Fibroblast of the conjunctiva (primary cell): ENCODE measurements around the gene VAPA.

ENCODE experiments used
- DNase-seq: peaks from one replicate; pipeline ENCODE4 v3.0.0-alpha.2; 2010; ENCODE audit warnings: low read depth

The VAPA gene

GRCh38 chr18:9941103-9941502 is 27.3 kb downstream of the VAPA start:
- no peak for DNase-seq

DNA sequence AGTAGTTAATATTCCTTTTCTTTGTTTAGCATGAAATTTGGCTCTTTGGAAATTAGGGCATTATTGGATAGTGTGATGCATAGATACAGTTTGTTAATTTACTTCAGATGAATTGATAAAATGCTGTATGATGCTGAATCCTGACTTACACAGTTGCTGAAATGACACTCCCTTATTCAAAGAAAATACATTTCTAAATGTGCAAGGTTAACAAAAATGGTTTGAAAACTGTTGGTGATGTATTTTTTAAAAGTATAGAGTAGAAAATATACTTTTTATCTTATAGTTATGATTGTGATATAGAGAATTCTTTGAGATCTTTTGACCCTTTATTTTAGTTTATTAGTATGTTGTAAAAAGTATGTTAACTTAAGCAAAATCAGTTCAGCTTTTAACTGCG is 27.8 kb downstream of the VAPA start:
- DNase-seq, result no peak

GRCh38 chr18:9943311-9943710 is 29.5 kb downstream of the VAPA start:
- no peak for DNase-seq

GRCh38 chr18:9944805-9945204 is 31.0 kb downstream of the VAPA start:
- DNase-seq, result no peak

- no peak for DNase-seq
Observed at GRCh38 chr18:9946831-9947230, 33.0 kb downstream of the VAPA start.

DNA sequence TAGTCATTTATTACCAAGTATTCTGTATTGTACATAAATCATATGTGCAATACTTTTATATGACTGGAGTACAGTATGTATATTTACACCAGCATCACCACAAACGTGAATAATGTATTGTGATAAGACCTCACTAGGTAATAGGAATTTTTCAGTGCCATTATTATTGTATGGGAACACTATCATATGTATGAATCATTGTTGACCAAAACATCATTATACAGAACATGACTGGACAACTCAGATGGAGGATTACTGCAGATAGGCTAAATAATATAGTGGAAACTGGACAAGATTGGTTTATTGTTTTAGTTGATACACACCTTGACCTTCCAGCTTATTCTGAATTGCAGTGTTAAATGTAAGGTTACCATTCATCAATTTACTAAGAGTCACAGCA is 33.4 kb downstream of the VAPA start:
- no peak for DNase-seq

DNA sequence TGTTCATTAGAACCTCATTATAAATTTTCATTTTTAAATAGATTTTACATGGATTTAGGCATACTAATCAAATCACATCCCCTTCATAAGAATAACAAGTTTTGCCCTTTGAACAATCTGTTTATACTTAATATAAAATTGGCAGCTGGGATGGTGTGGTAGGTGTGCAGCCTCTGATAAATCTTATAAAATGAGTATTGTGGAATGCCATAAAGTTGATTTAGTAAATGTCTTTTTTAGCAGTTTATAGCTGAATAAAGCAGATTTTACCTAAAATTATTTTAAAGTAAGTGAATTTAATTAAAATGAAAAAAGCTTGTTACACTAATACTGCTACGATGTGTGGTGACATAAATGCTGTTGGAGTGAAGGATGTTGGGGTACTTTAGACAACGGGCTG is 35.5 kb downstream of the VAPA start:
- DNase-seq, result no peak

DNA sequence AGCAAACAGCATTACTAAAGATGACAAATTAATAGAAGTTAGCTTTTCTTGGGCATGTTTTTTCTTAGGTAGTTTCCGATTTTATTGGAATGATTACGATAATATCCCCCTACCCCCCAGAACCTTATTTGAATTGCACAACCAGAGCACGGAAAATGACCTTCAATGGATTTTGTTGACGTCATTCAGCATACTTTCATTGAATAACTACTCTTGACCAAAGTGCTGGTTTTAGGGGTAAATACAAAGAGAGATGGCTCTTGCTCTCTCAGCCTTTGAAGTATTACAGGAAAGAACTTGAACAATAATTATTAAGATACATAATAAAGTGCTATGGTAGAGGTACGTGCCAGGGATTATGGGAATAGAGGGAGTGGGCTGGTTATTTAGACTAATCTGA is 36.0 kb downstream of the VAPA start:
- DNase-seq, result no peak

- DNase-seq, result no peak
Observed at GRCh38 chr18:9950289-9951016, 36.6 kb downstream of the VAPA start.

DNA sequence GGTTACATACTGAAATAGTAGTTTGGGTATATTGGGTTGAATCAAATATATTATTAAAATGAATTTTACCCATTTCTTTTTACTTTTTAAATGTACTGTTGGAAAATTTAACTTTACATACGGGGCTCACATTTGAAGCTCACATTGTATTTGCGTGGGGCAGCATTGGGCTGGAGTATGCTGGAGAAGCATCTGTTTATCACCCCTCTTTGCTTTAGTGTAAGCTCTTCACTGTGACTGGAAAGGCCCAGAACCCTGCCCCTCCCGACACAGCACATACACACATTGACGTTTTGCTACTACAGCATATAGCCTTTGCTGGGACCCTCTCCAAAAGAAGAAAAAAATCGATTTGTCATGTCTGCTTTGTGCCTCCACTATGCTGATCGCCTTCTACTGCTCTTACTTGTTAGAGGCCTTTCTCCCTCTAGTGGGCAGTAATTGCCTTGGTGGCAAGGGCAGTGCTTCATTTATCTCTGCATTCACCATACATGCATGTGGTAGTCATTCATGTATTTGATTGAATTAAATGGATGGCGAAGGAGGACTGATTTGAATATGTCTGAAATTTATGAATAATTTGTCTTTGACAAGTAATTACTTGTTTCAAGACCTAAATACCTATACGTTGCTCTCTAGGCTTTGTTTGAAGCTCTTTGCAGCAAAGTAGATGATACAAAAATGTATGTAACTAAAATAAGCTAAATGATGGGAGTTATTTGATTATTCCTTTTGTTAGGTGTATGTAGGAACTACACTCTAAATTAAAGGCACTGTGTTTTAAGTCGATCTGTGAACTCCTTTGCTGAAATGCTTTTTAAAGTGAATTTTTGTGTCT is 37.4 kb downstream of the VAPA start:
- DNase-seq, result peak; percentile 70

DNA sequence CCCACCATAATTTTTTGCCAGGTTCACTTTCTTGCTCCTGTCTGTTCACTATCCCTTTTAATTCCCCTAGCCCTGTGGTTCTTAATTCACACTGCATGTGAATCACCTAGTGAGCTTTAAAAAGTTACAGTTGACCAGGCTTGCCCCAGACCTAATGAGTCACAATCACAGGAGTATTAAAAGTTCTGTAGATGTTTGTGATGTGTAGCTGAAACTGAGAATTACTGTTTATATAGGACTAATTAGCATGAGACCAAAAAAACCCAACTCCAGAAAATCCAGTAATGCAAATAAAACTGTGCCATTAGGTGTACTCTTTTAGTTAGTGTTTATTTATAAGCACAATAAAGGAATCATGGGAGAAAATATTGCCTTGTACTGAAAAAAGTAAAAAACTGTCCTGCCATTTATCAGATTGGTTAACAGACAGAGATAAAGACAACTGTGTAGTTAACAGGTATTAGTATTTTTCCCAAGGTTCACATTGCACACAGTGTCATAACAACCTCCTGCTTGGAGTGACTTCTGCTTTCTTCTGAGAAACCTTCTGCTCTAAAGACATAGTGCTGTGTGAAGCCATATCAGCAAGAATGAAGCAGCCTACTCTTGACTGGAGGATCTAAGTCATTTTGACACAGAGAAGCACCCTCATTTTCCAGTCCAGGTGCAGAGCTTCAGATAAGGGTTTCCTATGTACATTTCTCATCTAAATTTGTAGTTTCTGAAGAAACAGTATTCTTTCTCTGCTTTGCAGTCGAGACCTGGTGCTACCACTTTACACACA is 39.0 kb downstream of the VAPA start:
- DNase-seq, result no peak

DNA sequence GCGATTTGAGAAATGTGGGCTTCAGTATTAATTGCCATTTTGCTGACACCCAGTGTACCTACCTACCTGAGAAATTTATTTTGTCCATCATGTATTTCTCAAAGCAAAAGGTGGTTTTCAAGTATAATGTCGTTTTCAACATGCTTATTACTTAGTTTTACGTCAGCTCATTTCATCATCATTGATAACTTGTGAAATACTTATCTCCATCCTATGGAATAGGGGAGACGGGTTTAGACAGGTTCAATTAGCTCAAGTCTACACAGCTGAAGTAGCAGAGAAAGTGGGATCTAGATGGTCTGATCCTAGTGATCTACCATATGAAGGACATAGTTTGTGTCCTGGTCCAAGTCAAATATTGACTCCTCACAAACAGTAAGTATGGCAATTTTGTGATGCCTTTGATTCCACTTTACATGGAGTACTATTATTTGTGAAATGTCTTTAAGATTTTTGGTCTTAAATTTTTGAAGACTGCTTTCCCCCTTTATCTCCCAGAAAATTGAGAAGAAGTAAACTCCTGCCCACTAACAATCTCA is 45.1 kb downstream of the VAPA start:
- no peak for DNase-seq

GRCh38 chr18:9959564-9959963 is 45.7 kb downstream of the VAPA start:
- no peak for DNase-seq

- DNase-seq, result no peak
Observed at GRCh38 chr18:9960258-9960904, 46.6 kb downstream of the VAPA start.

DNA sequence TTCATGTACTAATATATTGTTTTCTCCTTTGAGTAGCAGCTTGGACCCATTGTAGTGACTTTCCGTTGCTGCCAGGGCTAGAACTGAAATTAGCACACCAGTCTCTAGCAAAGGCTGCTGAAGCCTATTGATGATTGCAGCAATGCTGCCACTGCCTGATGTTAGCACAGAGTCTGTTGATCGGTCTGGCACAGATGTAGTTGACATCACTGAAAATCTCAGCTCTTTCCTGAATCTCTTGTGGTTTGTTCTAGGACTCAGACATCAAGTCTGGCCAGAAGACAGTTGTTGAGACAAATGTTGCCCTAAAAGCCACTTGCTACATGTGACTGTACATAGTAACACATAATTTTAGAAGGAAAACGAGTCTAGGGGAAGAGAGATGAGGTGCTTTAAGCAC is 47.2 kb downstream of the VAPA start:
- DNase-seq, result peak; percentile 12

DNA sequence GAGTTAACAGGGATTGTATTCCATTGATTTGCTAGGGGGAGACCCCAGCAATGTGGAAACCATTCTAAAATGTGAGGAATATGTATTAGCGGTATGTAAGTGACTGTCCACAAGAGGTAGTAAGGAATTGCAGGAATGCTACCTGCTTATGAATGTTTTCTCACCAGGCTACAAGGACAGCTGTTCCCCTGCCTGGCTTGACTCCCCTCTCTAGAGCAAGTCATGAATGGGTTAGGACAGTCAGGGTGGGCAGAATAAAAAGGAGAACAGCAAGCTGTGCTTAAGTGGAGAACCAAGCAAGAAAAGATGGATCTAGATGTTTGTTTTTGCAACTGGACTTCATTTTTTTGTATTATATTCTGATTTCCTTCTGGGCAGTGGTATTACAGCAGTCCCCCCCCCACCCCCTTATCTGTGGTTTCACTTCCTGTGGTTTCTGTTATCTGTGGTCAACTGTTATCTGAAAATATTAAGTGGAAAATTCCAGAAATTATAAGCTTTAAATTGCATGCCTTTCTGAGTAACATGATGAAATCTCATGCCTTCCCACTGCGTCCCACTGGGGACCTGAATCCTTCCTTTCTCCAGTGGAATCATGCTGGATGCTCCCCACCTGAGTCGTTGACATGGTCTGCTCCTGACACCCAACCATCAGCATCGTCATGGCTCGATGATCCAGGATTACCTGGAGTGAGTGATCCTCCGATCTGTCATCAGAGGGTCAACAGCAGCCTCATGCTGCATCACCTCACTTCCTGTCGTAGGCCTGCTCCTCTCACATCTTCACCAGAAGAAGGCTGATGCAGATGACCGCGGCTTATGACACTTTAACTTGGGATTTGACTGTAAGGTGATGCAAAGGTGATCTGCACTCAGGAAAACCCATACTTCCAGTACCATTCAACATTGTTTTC is 52.2 kb downstream of the VAPA start:
- no peak for DNase-seq

GRCh38 chr18:9968081-9968848 is 54.4 kb downstream of the VAPA start:
- no peak for DNase-seq

DNA sequence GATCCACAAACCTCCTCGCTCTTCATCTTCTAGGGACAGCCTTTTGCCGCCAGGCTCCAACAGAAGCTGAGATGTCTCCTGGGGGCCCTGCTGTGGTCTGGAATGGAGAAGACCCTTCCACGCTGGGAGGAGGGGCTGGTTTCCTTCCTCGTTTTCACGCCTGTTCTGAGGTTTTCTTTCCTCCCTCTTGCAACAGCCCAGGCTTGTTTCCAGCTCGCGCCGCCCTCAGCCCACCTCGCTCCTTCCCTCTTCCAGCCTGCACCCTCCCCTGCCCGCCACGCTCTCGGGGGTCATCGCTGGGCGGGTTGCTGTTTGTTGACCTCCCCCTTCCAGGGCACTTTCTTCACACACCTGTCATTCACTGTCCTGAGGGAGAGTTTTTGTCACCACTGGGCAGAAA is 55.4 kb downstream of the VAPA start:
- no peak for DNase-seq

DNA sequence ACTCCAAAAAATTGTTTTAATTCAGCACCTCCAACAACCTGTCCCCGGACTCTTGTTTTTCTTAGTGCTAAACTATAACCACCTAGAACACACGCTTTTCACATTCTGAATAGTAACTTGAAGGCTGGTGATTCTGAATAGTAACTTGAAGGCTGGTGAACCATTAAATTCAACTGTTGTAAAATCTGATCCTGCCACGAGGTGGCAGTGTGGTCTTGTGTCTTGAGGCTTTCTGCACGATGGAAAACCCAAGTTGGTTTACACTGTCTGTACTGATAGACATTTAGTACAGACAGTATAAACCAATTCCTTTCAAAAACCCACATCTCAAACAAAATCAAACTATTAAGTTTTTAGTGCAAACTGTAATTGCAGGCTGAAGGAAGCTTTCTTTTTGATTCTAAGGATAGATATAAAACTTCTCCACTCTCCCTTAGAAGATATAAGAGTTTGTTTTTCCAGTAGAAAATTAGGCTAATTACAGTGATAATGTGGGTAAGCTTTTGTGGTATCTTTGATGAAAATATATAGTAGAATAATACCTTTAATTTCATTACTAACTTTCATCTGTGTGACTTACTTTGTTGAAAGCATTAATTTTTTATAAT is 57.6 kb downstream of the VAPA start:
- peak; percentile 74 for DNase-seq

GRCh38 chr18:9973470-9973869 is 59.7 kb downstream of the VAPA start:
- DNase-seq, result no peak
